Measurements from ENCODE around the gene NIFK. TPM values are rescaled to one million over a fixed set of nuclear protein-coding genes. Genes with fewer than 3 reads are reported as not detected.
A peak's percentile ranks its signal among the peaks of the same experiment; 100 is the strongest.

Gene NIFK
- total and polyA plus RNA-seq, 2 of the 4 experiments (the other 2 are of a cell fraction), result 19.5 to 24.3 TPM

DNA sequence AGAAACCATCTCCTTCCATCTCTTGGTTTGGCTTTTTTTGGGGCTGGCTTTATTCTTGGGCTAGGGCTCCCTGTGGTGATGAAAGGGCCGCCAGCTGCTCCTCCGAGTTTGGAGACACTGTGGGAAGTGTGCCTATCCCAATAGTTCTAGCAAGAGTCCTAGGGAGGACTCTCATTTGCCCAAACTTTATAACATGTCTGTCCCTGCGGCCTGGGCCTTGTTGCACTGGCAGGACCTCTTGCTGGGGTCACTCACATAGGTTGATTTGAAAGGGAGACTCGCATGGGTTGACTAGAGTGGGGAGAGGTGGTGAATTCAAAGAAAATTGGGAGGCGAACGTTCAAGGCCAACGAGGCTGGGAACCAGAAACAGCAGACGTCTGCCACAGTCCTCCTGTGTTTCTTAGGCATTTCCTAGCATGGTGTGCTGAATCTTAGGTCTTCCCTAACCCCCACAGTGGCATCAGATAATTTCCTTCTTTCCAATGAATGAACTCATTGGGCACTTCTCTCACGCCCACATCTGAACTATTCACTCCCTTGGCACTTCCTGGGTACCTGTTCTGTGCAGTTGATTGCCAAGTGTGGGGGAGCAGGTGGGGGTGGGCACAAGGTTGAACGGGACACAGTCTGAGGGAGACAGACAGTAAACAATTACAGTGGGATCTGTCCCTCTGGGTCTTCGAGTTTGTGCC, 26.8 kb downstream of the NIFK start:
- no peak overlapping the region for H3K56ac ChIP-seq (ENCODE audit: extremely low read depth, insufficient read depth, low read length)
- H3K4me3 ChIP-seq (ENCODE audit: insufficient read depth, low read depth, low read length), result no peak overlapping the region
- peak overlapping the region; percentile 78 for H3K4ac ChIP-seq (ENCODE audit: low read depth, low read length)
- H3K27me3 ChIP-seq (ENCODE audit: control insufficient read depth, insufficient read depth, low read length), result no peaks in the 10 kb centered on the region
- dilution Hi-C loops (cut with HindIII; ENCODE audit: low sequenced_read_pairs, unreplicated experiment), result no loop called here
- peak overlapping the region; percentile 39; the same call in 1 of the 2 replicates for H3K23ac ChIP-seq (ENCODE audit: low read depth, low read length)
- TF ChIP-seq RCOR1 (IDR thresholded peaks at IDR 0.05; ENCODE audit: insufficient replicate concordance, low read length) (no peak), CHD1 (IDR thresholded peaks at IDR 0.05; ENCODE audit: low read depth, low read length) (no peak), MAZ (IDR thresholded peaks at IDR 0.05; ENCODE audit: borderline replicate concordance, low read depth, low read length) (no peak), RFX5 (IDR thresholded peaks at IDR 0.05; ENCODE audit: low read depth, low read length) (no peak), MAFK (IDR thresholded peaks at IDR 0.05; ENCODE audit: low read depth, low read length) (no peak), POLR2A (IDR thresholded peaks at IDR 0.05; ENCODE audit: low read depth, low read length) (no peak), MXI1 (IDR thresholded peaks at IDR 0.05; ENCODE audit: borderline replicate concordance, low read depth, low read length) (no peak), RAD21 (IDR thresholded peaks at IDR 0.05; ENCODE audit: low read length) (no peak), FOS (IDR thresholded peaks at IDR 0.05; ENCODE audit: low read depth, low read length) (no peak), BHLHE40 (IDR thresholded peaks at IDR 0.05; ENCODE audit: low read depth, low read length) (no peak)
- TF ChIP-seq, protein P1, sequence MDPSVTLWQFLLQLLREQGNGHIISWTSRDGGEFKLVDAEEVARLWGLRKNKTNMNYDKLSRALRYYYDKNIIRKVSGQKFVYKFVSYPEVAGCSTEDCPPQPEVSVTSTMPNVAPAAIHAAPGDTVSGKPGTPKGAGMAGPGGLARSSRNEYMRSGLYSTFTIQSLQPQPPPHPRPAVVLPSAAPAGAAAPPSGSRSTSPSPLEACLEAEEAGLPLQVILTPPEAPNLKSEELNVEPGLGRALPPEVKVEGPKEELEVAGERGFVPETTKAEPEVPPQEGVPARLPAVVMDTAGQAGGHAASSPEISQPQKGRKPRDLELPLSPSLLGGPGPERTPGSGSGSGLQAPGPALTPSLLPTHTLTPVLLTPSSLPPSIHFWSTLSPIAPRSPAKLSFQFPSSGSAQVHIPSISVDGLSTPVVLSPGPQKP (IDR thresholded peaks at IDR 0.05; ENCODE audit: borderline replicate concordance, low read depth, low read length), result no peak
- TF ChIP-seq, protein P2, sequence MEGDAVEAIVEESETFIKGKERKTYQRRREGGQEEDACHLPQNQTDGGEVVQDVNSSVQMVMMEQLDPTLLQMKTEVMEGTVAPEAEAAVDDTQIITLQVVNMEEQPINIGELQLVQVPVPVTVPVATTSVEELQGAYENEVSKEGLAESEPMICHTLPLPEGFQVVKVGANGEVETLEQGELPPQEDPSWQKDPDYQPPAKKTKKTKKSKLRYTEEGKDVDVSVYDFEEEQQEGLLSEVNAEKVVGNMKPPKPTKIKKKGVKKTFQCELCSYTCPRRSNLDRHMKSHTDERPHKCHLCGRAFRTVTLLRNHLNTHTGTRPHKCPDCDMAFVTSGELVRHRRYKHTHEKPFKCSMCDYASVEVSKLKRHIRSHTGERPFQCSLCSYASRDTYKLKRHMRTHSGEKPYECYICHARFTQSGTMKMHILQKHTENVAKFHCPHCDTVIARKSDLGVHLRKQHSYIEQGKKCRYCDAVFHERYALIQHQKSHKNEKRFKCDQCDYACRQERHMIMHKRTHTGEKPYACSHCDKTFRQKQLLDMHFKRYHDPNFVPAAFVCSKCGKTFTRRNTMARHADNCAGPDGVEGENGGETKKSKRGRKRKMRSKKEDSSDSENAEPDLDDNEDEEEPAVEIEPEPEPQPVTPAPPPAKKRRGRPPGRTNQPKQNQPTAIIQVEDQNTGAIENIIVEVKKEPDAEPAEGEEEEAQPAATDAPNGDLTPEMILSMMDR (conservative IDR thresholded peaks at IDR 0.05; ENCODE audit: low read depth, low read length), result no peak
- TF ChIP-seq, protein P3, sequence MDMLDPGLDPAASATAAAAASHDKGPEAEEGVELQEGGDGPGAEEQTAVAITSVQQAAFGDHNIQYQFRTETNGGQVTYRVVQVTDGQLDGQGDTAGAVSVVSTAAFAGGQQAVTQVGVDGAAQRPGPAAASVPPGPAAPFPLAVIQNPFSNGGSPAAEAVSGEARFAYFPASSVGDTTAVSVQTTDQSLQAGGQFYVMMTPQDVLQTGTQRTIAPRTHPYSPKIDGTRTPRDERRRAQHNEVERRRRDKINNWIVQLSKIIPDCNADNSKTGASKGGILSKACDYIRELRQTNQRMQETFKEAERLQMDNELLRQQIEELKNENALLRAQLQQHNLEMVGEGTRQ (IDR thresholded peaks at IDR 0.05; ENCODE audit: low read depth, low read length), result no peak
- in situ Hi-C loops (cut with MboI; ENCODE audit: low sequenced_read_pairs), result no loop called here
- peak overlapping the region; percentile 48 for H2BK5ac ChIP-seq (ENCODE audit: low read depth, low read length, poor library complexity, severe bottlenecking)
- no peak overlapping the region for H3K4me2 ChIP-seq (ENCODE audit: low read depth, low read length)
- peaks cover 10% of the 10 kb centered on the region for H3K9me1 ChIP-seq (ENCODE audit: insufficient read depth, low read length)
- H4K20me1 ChIP-seq (ENCODE audit: insufficient read depth, low read length), result no peaks in the 10 kb centered on the region
- intact Hi-C loops (cut with micrococcal nuclease), result no loop called here
- H3K18ac ChIP-seq (ENCODE audit: low read depth, low read length), result peak overlapping the region; percentile 46; the same call in 1 of the 2 replicates
- H3K36me3 ChIP-seq (ENCODE audit: control insufficient read depth, insufficient read depth, low read length), result no peaks in the 10 kb centered on the region
- H3K9me3 ChIP-seq (ENCODE audit: control insufficient read depth, insufficient read depth, low read length), result no peaks in the 10 kb centered on the region
- ChIA-PET CTCF (no interaction called here), POLR2A (ENCODE audit: unreplicated experiment) (no interaction called here)
- H2BK120ac ChIP-seq (ENCODE audit: low read depth, low read length), result peak overlapping the region; percentile 71
- H3K9ac ChIP-seq (ENCODE audit: low read depth, low read length), result no peak overlapping the region; the same call in 1 of the 2 replicates
- WGBS, 2 experiments (ENCODE audit: extremely low coverage in 2 of 2, insufficient read length in 1 of 2), result 60% methylated on average over 2 of the region's 11 CpGs; no CpG with 5 or more reads in 1 of the 2 experiments
- H2AFZ ChIP-seq (replicated peaks; ENCODE audit: low read length, poor library complexity), result peak overlapping the region; percentile 52
- H4K8ac ChIP-seq (ENCODE audit: low read depth in 2 of 2, low read length in 2 of 2), result peak overlapping the region; percentile 54 to 69; a peak in 3 of 4 replicates
- ATAC-seq (ENCODE audit: low read depth) (no peak), DNase-seq (no peak)
- no peaks in the 10 kb centered on the region for H3K79me1 ChIP-seq (ENCODE audit: low read depth in 1 of 2, low read length in 2 of 2)
- peak overlapping the region; percentile 81 for H2AK5ac ChIP-seq (ENCODE audit: low read depth, low read length)
- peak overlapping the region; percentile 85 for H2BK20ac ChIP-seq (ENCODE audit: low read depth, low read length)
- H3K27ac ChIP-seq (ENCODE audit: insufficient read depth, low read length), result peak overlapping the region; percentile 60; the same call in 1 of the 2 replicates
- H2BK15ac ChIP-seq (ENCODE audit: low read depth, low read length), result peak overlapping the region; percentile 40; the same call in 2 of the 3 replicates
- peak overlapping the region; percentile 89 for H4K5ac ChIP-seq (ENCODE audit: low read depth, low read length)
- peak overlapping the region; percentile 90 for H3K14ac ChIP-seq (replicated peaks; ENCODE audit: low read depth, low read length)
- no TSS peak for BruUV-seq (replicated peaks)
- peak overlapping the region; percentile 37 for H2AK9ac ChIP-seq (replicated peaks; ENCODE audit: low read depth, low read length, poor library complexity)
- peaks cover 10% of the 10 kb centered on the region for H3K4me1 ChIP-seq (ENCODE audit: control insufficient read depth, insufficient read depth, low read length)
- H4K91ac ChIP-seq (ENCODE audit: insufficient read depth, low read depth, low read length), result peak overlapping the region; percentile 90
